EH (cell line): ENCODE measurements around the gene PIGB.
A peak's percentile ranks its signal among the peaks of the same experiment; 100 is the strongest.
"Not testable (repeated sequence)": the region's sequence is repeated elsewhere in the genome, so short reads cannot be mapped to it uniquely, and the experiment has no call there.

Experiments used
- DNase-seq: peaks from one replicate; pipeline ENCODE4 v3.0.0-alpha.2; 2015; ENCODE audit warnings: low read depth

Gene PIGB

GRCh38 chr15:55381595-55381994 is 62.6 kb downstream of the PIGB start:
- DNase-seq, result no peak

GRCh38 chr15:55383687-55384086 is 64.7 kb downstream of the PIGB start:
- no peak for DNase-seq

- no peak for DNase-seq
Measured at GRCh38 chr15:55387027-55387426, 68.0 kb downstream of the PIGB start.

- peak; percentile 37 for DNase-seq
Measured at GRCh38 chr15:55389264-55389607, 70.2 kb downstream of the PIGB start.

- DNase-seq, result no peak
Measured at GRCh38 chr15:55394694-55395093, 75.7 kb downstream of the PIGB start.

GRCh38 chr15:55398243-55398642 is 79.2 kb downstream of the PIGB start:
- no peak for DNase-seq

GRCh38 chr15:55400050-55400449 is 81.0 kb downstream of the PIGB start:
- DNase-seq, result not testable (repeated sequence)

GRCh38 chr15:55401786-55402246 is 82.8 kb downstream of the PIGB start:
- no peak for DNase-seq

- DNase-seq, result peak; percentile 4
Measured at GRCh38 chr15:55402707-55403106, 83.7 kb downstream of the PIGB start.

- DNase-seq, result peak; percentile 46
Measured at GRCh38 chr15:55403531-55403930, 84.5 kb downstream of the PIGB start.
